Cardiac muscle cell (in vitro differentiated cells and primary cell): ENCODE measurements around the gene PRKRA. TPM values are rescaled to one million over a fixed set of nuclear protein-coding genes. Genes with fewer than 3 reads are reported as not detected.
A peak's percentile ranks its signal among the peaks of the same experiment; 100 is the strongest.

Experiments used
- DNase-seq, 2 donors: peaks; one replicate each; pipeline versions ENCODE4 v3.0.0 to v3.0.0-alpha.2; 2010 to 2017; ENCODE audit warnings: low read depth in 1 of 2, low spot score in 1 of 2
- H3K27ac ChIP-seq: fragments of 200-600 bp; sonication (generic); 2 replicates; pipeline ENCODE4 v1.5.1; 2016
- H3K27me3 ChIP-seq: fragments of 200-600 bp; sonication (generic); 2 replicates; pipeline ENCODE4 v1.6.0; 2016; ENCODE audit warnings: control low read depth
- H3K36me3 ChIP-seq: fragments of 200-600 bp; sonication (generic); 2 replicates; pipeline ENCODE4 v1.5.1; 2016; ENCODE audit warnings: control low read depth
- H3K4me1 ChIP-seq: fragments of 200-600 bp; sonication (generic); 2 replicates; pipeline ENCODE4 v1.8.1; 2017; ENCODE audit warnings: low read depth, mild to moderate bottlenecking, mixed run types
- H3K4me3 ChIP-seq: fragments of 200-600 bp; sonication (generic); 2 replicates; pipeline ENCODE4 v1.5.1; 2016; ENCODE audit warnings: mild to moderate bottlenecking
- H3K9me3 ChIP-seq: fragments of 200-600 bp; sonication (generic); 2 replicates; pipeline ENCODE4 v1.5.1; 2017; ENCODE audit warnings: low read depth, mild to moderate bottlenecking, control low read depth
- CTCF ChIP-seq: IDR thresholded peaks from 2 replicates; pipeline ENCODE4 v1.5.1; 2012; ENCODE audit warnings: low read depth, mild to moderate bottlenecking, low read length
- polyA plus RNA-seq: library from polyadenylated mRNA; unstranded; fragments of >200 nt; fragmentation: Nextera tagmentation; extraction: Ambion mirVana; gene quantifications from 2 replicates; pipeline ENCODE4 v1.2.1, GENCODE V29; 2016
- total RNA-seq: library from RNA; depleted of rRNA; stranded (reverse); fragments of >200 nt; gene quantifications from 2 replicates; pipeline ENCODE4 v1.2.3, GENCODE V29; 2016

PRKRA gene
- total RNA-seq (63.2 and 78.5 TPM in 2 replicates), polyA plus RNA-seq (76.1 and 89.6 TPM in 2 replicates)

GRCh38 chr2:178450774-178451525 lies at the start of gene PRKRA, which contains the start of gene PJVK:
Gene PRKRA, minus strand, starts transcription at chr2:178451175. Its CDS starts 145 bp downstream, at chr2:178451030.
Gene PJVK, plus strand, starts transcription at chr2:178451378. Its CDS starts 2,032 bp downstream, at chr2:178453410.
- peak; percentile 98 to 99 for DNase-seq
- H3K4me3 ChIP-seq = peak within 1 kb of the TSS; percentile 51
- no peaks in the 10 kb centered on the region for H3K9me3 ChIP-seq
- peak within 1 kb of the TSS; percentile 95 for H3K27ac ChIP-seq
- peaks cover 16% of the 10 kb centered on the region for H3K36me3 ChIP-seq
- TF ChIP-seq CTCF = no peak
- no peaks in the 10 kb centered on the region for H3K27me3 ChIP-seq
- H3K4me1 ChIP-seq = peaks cover 10% of the 10 kb centered on the region

GRCh38 chr2:178499640-178500039 lies 48.7 kb upstream of the PRKRA start:
- H3K4me3 ChIP-seq = no peak overlapping the region
- DNase-seq = no peak
- TF ChIP-seq CTCF = no peak
- H3K27ac ChIP-seq = no peak overlapping the region
- no peaks in the 10 kb centered on the region for H3K9me3 ChIP-seq
- no peaks in the 10 kb centered on the region for H3K27me3 ChIP-seq
- peaks cover 57% of the 10 kb centered on the region for H3K36me3 ChIP-seq
- H3K4me1 ChIP-seq = no peaks in the 10 kb centered on the region

- no peak overlapping the region for H3K4me3 ChIP-seq
These were observed 47.2 kb upstream of the PRKRA start for GRCh38 chr2:178498137-178498536.

GRCh38 chr2:178496049-178496448 lies 45.1 kb upstream of the PRKRA start:
- H3K4me3 ChIP-seq = no peak overlapping the region
- no peaks in the 10 kb centered on the region for H3K4me1 ChIP-seq
- H3K9me3 ChIP-seq = no peaks in the 10 kb centered on the region
- H3K36me3 ChIP-seq = peaks cover 56% of the 10 kb centered on the region
- no peaks in the 10 kb centered on the region for H3K27me3 ChIP-seq
- no peak for DNase-seq
- no peak for TF ChIP-seq CTCF
- H3K27ac ChIP-seq = no peak overlapping the region

More at GRCh38 chr2:178498137-178498536, 47.2 kb upstream of the PRKRA start:
- H3K27me3 ChIP-seq = no peaks in the 10 kb centered on the region
- DNase-seq = no peak
- H3K9me3 ChIP-seq = no peaks in the 10 kb centered on the region
- H3K27ac ChIP-seq = no peak overlapping the region
- H3K36me3 ChIP-seq = peaks cover 61% of the 10 kb centered on the region
- H3K4me1 ChIP-seq = no peaks in the 10 kb centered on the region
- TF ChIP-seq CTCF = no peak

GRCh38 chr2:178491612-178492011 lies 40.6 kb upstream of the PRKRA start:
- TF ChIP-seq CTCF = no peak
- H3K27ac ChIP-seq = no peak overlapping the region
- H3K4me3 ChIP-seq = no peak overlapping the region
- no peaks in the 10 kb centered on the region for H3K9me3 ChIP-seq
- DNase-seq = no peak
- H3K4me1 ChIP-seq = no peaks in the 10 kb centered on the region
- H3K36me3 ChIP-seq = peaks cover 46% of the 10 kb centered on the region
- H3K27me3 ChIP-seq = no peaks in the 10 kb centered on the region
